PFSK-1 (cell line): ENCODE results near the gene SOBP.

Experiments used
- FOXP2 ChIP-seq: optimal IDR thresholded peaks from 2 replicates; pipeline ENCODE3; 2011; ENCODE audit warnings: borderline replicate concordance, control low read depth, inconsistent platforms; ENCODE audit not compliant: insufficient read depth; ENCODE audit errors: extremely low read length, extremely low read depth
- POLR2AphosphoS5 ChIP-seq: IDR thresholded peaks from 2 replicates; pipeline ENCODE4 v1.6.1; 2012; ENCODE audit warnings: low read depth, mild to moderate bottlenecking, control low read depth, low read length, moderate library complexity
- REST ChIP-seq, 2 experiments: IDR thresholded peaks; 2 replicates each; pipeline versions ENCODE4 v1.6.1 to v1.8.0; 2011 to 2012; ENCODE audit warnings: low read depth in 2 of 2, low read length in 2 of 2, control low read depth in 1 of 2, inconsistent platforms in 1 of 2, mild to moderate bottlenecking in 1 of 2, moderate library complexity in 1 of 2; ENCODE audit not compliant: insufficient read depth in 1 of 2
- TAF1 ChIP-seq: IDR thresholded peaks from 2 replicates; pipeline ENCODE4 v1.6.1; 2012; ENCODE audit warnings: low read length, control low read depth, borderline replicate concordance; ENCODE audit not compliant: insufficient read depth

GRCh38 chr6:107662333-107662732 lies 172.4 kb downstream of the SOBP start:
- TF ChIP-seq POLR2AphosphoS5 (no peak), FOXP2 (no peak), TAF1 (no peak), REST (IDR thresholded peaks at IDR 0.05; ENCODE audit: insufficient read depth in 1 of 2, low read depth in 2 of 2, low read length in 2 of 2) (no peak)
